ENCODE results near the gene BEST1. TPM values are rescaled to one million over a fixed set of nuclear protein-coding genes. Genes with fewer than 3 reads are reported as not detected.

Gene BEST1
- total and polyA plus RNA-seq, 2 of the 13 experiments (the other 11 are each of a cell fraction or from before 2014, with no cell fraction given): 0.09 to 0.65 TPM

DNA sequence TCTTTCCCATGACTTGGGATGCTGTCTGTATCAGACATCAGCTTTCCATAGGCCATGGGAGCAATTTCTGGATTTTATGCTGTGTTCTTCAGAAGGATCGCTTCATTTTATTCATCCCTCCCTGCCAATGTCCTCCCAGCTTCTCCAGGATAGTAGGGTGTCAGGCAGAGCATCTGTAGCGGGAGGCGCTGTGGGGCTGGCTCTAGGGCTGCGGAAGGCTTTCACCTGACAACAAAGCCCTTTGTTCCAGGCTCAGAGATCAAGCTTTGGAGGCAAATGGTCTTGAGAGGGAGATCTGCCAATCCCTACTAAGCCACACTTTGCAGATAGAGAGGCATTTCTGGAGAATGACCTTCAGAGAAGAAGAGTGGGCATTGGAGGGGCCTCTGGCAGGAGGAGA lies 46.8 kb downstream of the BEST1 start (continued):
- TF ChIP-seq, protein P1, sequence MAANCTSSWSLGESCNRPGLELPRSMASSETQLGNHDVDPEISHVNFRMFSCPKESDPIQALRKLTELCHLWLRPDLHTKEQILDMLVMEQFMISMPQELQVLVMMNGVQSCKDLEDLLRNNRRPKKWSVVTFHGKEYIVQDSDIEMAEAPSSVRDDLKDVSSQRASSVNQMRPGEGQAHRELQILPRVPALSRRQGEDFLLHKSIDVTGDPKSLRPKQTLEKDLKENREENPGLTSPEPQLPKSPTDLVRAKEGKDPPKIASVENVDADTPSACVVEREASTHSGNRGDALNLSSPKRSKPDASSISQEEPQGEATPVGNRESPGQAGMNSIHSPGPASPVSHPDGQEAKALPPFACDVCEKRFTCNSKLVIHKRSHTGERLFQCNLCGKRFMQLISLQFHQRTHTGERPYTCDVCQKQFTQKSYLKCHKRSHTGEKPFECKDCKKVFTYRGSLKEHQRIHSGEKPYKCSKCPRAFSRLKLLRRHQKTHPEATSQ (CRISPR knock-in tag; IDR thresholded peaks at IDR 0.05; ENCODE audit: borderline replicate concordance): no peak
- no peak for TF ChIP-seq KMT2B (CRISPR knock-in tag; IDR thresholded peaks at IDR 0.05)
- no peak for TF ChIP-seq PCBP2 (optimal IDR thresholded peaks at IDR 0.05; ENCODE audit: low read depth, low read length, poor library complexity, severe bottlenecking)
- TF ChIP-seq SOX13 (IDR thresholded peaks at IDR 0.05): peak; percentile 89
- peak in 1 of 2 experiments; percentile 97; a peak in 2 of 4 replicates for TF ChIP-seq SOX13 (CRISPR knock-in tag; conservative IDR thresholded peaks at IDR 0.05 in 1 of 2, IDR thresholded peaks at IDR 0.05 in 1 of 2)
- no peak for TF ChIP-seq ARNT (IDR thresholded peaks at IDR 0.05)
- TF ChIP-seq SSRP1 (CRISPR knock-in tag; IDR thresholded peaks at IDR 0.05): no peak
- TF ChIP-seq ATAD3A (CRISPR knock-in tag; IDR thresholded peaks at IDR 0.05): no peak
- TF ChIP-seq, protein P2, sequence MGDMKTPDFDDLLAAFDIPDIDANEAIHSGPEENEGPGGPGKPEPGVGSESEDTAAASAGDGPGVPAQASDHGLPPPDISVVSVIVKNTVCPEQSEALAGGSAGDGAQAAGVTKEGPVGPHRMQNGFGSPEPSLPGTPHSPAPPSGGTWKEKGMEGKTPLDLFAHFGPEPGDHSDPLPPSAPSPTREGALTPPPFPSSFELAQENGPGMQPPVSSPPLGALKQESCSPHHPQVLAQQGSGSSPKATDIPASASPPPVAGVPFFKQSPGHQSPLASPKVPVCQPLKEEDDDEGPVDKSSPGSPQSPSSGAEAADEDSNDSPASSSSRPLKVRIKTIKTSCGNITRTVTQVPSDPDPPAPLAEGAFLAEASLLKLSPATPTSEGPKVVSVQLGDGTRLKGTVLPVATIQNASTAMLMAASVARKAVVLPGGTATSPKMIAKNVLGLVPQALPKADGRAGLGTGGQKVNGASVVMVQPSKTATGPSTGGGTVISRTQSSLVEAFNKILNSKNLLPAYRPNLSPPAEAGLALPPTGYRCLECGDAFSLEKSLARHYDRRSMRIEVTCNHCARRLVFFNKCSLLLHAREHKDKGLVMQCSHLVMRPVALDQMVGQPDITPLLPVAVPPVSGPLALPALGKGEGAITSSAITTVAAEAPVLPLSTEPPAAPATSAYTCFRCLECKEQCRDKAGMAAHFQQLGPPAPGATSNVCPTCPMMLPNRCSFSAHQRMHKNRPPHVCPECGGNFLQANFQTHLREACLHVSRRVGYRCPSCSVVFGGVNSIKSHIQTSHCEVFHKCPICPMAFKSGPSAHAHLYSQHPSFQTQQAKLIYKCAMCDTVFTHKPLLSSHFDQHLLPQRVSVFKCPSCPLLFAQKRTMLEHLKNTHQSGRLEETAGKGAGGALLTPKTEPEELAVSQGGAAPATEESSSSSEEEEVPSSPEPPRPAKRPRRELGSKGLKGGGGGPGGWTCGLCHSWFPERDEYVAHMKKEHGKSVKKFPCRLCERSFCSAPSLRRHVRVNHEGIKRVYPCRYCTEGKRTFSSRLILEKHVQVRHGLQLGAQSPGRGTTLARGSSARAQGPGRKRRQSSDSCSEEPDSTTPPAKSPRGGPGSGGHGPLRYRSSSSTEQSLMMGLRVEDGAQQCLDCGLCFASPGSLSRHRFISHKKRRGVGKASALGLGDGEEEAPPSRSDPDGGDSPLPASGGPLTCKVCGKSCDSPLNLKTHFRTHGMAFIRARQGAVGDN (CRISPR knock-in tag; IDR thresholded peaks at IDR 0.05): peak; percentile 17; the same call in 1 of the 2 replicates
- TF ChIP-seq, protein P3, sequence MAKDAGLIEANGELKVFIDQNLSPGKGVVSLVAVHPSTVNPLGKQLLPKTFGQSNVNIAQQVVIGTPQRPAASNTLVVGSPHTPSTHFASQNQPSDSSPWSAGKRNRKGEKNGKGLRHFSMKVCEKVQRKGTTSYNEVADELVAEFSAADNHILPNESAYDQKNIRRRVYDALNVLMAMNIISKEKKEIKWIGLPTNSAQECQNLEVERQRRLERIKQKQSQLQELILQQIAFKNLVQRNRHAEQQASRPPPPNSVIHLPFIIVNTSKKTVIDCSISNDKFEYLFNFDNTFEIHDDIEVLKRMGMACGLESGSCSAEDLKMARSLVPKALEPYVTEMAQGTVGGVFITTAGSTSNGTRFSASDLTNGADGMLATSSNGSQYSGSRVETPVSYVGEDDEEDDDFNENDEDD (CRISPR knock-in tag; IDR thresholded peaks at IDR 0.05; ENCODE audit: borderline replicate concordance): no peak
- TF ChIP-seq, protein P4, sequence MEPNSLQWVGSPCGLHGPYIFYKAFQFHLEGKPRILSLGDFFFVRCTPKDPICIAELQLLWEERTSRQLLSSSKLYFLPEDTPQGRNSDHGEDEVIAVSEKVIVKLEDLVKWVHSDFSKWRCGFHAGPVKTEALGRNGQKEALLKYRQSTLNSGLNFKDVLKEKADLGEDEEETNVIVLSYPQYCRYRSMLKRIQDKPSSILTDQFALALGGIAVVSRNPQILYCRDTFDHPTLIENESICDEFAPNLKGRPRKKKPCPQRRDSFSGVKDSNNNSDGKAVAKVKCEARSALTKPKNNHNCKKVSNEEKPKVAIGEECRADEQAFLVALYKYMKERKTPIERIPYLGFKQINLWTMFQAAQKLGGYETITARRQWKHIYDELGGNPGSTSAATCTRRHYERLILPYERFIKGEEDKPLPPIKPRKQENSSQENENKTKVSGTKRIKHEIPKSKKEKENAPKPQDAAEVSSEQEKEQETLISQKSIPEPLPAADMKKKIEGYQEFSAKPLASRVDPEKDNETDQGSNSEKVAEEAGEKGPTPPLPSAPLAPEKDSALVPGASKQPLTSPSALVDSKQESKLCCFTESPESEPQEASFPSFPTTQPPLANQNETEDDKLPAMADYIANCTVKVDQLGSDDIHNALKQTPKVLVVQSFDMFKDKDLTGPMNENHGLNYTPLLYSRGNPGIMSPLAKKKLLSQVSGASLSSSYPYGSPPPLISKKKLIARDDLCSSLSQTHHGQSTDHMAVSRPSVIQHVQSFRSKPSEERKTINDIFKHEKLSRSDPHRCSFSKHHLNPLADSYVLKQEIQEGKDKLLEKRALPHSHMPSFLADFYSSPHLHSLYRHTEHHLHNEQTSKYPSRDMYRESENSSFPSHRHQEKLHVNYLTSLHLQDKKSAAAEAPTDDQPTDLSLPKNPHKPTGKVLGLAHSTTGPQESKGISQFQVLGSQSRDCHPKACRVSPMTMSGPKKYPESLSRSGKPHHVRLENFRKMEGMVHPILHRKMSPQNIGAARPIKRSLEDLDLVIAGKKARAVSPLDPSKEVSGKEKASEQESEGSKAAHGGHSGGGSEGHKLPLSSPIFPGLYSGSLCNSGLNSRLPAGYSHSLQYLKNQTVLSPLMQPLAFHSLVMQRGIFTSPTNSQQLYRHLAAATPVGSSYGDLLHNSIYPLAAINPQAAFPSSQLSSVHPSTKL (CRISPR knock-in tag; IDR thresholded peaks at IDR 0.05): peak; percentile 54; the same call in 1 of the 2 replicates
- no peak for TF ChIP-seq THYN1 (CRISPR knock-in tag; IDR thresholded peaks at IDR 0.05; ENCODE audit: borderline replicate concordance, low read depth)
- no peak for TF ChIP-seq ADNP (CRISPR knock-in tag; IDR thresholded peaks at IDR 0.05)
